Small intestine (tissue), 7 donors: ENCODE measurements around the gene CBX8. TPM values are rescaled to one million over a fixed set of nuclear protein-coding genes. Genes with fewer than 3 reads are reported as not detected.
"Not testable (repeated sequence)": the region's sequence is repeated elsewhere in the genome, so short reads cannot be mapped to it uniquely, and the experiment has no call there.

Source experiments
- DNase-seq, 2 donors: peaks; one replicate each; pipeline versions ENCODE4 v3.0.0 to v3.0.0-alpha.2; 2013
- FAIRE-seq: peaks from 2 replicates; lab custom pipeline; 2012; peaks lifted over from hg19 to GRCh38; lab: Jason Lieb, UNC
- H3K27ac ChIP-seq, 3 donors: one replicate each; pipeline ENCODE4 v1.5.1; 2013; ENCODE audit warnings: low read length in 2 of 3, mild to moderate bottlenecking in 2 of 3, control low read depth in 1 of 3, inconsistent platforms in 1 of 3, low read depth in 1 of 3, moderate library complexity in 1 of 3
- H3K27me3 ChIP-seq, 3 donors: one replicate each; pipeline ENCODE4 v1.6.1; 2013; ENCODE audit warnings: low read length in 3 of 3, inconsistent platforms in 1 of 3; ENCODE audit not compliant: control insufficient read depth in 3 of 3, insufficient read depth in 3 of 3
- H3K36me3 ChIP-seq, 3 donors: one replicate each; pipeline ENCODE4 v1.6.1; 2013; ENCODE audit warnings: low read length in 3 of 3, inconsistent platforms in 1 of 3, low read depth in 1 of 3, mild to moderate bottlenecking in 1 of 3, moderate library complexity in 1 of 3; ENCODE audit not compliant: control insufficient read depth in 3 of 3, insufficient read depth in 2 of 3
- H3K4me1 ChIP-seq, 3 donors: one replicate each; pipeline ENCODE4 v1.6.1; 2013; ENCODE audit warnings: low read length in 2 of 3, inconsistent platforms in 1 of 3, low read depth in 1 of 3, mild to moderate bottlenecking in 1 of 3, moderate library complexity in 1 of 3; ENCODE audit not compliant: control insufficient read depth in 3 of 3, insufficient read depth in 2 of 3
- H3K4me3 ChIP-seq, 3 donors: one replicate each; pipeline ENCODE4 v1.5.1; 2013; ENCODE audit warnings: low read length in 3 of 3, control low read depth in 1 of 3, inconsistent platforms in 1 of 3, low read depth in 1 of 3, mild to moderate bottlenecking in 1 of 3, moderate library complexity in 1 of 3
- H3K9me3 ChIP-seq, 2 donors: one replicate each; pipeline ENCODE4 v1.6.1; 2013; ENCODE audit warnings: low read depth in 1 of 2, low read length in 1 of 2; ENCODE audit not compliant: control insufficient read depth in 2 of 2, insufficient read depth in 1 of 2
- WGBS, 3 donors: extraction: QIAGEN DNeasy Blood & Tissue Kit; methylation state at CpG; one replicate each; pipeline ENCODE4 v1.1.7; 2013; 5-methylcytosine and 5-hydroxymethylcytosine counted together
- polyA plus RNA-seq, 4 donors: library from polyadenylated mRNA; stranded (reverse) in 3 of 4; unstranded in 1 of 4; fragments of 200-250 nt in 3 of 4; fragments of 120-200 nt in 1 of 4; gene quantifications; one replicate each; pipeline versions ENCODE4 v1.2.1 to v1.2.3, GENCODE V29; 2013
- donor health status: healthy with polysubstance abuse.
- donor health status: control.
- donor health status: control.
- donor health status: Bipolar disorder and iron deficiency.
- donor health status: healthy.

The CBX8 gene
- polyA plus RNA-seq, 4 donors, result 2.7 to 10.0 (median 5.3) TPM

DNA sequence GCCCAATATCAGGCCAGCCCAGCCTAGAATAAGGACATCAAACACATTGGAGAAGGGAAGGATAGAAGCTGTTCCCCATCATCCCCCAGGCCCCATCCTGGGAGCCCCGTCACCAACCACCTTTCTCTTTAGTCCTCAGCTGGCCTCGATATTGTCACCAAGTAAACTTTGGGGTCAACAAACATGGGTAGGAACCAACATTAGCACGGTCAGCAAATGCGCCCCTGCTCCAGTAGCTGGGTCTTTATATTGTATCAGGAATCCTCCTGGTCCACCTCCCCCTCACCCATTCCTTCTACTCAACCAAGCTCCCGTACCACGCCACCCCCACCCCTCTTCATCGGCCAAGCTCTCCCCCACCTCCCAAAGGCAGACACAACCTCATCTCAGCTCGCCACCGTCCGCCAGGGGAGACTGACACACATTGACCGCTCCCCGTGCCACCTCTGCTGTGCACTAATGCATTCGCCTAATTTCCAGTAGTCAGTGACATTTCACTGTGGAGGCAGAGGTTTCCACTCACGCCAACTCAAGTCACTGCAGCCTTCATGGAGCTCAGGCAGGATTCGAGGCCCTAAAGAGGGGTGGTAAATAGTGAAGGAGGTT is 39.6 kb downstream of the CBX8 start:
- no peak for DNase-seq
- 89 to 94% (median 94%) methylated on average over 15 of the region's 15 CpGs for WGBS, 3 donors
- Histone ChIP-seq H3K36me3 (no peaks in the 10 kb centered on the region), H3K4me1 (no peaks in the 10 kb centered on the region), H3K9me3 (no peaks in the 10 kb centered on the region), H3K4me3 (no peak overlapping the region), H3K27ac (no peak overlapping the region), H3K27me3 (peaks cover 0 to 3% (median 0%) of the 10 kb centered on the region in 3 donors)
- no peak for FAIRE-seq

DNA sequence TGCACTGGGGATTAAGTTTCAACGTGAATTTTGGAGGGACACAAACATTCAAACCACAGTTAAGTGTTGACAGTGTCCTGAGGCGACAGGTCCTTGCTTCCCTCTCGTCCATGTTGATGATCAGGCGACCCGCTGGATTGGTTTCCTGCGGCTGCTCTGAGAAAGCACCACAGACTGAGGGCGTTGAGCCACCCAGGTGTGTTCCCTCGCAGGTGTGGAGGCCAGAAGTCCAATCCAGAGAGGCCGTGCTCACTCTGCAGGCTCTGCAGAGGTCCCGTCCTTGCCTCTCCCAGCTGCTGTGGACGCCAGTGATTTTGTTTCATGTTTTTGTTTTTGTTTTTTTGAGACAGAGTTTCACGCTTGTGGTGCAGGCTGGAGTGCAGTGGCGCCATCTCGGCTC is 41.3 kb downstream of the CBX8 start:
- FAIRE-seq (no peak), DNase-seq (no peak)

DNA sequence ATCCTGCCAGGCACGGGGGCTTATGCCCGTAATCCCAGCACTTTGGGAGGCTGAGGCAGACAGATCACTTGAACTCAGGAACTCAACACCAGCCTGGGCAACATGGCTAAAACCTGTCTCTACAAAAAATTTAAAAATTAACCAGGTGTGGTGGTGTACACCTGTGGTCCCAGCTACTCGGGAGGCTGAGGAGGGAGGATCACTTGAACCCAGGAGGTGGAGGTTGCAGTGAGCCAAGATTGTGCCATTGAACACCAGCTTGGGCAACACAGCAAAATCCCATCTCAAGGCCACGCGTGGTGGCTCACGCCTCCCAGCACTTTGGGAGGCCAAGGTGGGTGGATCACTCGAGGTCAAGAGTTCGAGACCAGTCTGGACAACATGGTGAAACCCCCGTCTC is 42.0 kb downstream of the CBX8 start:
- H3K27me3 ChIP-seq, result peaks cover 0 to 12% (median 6%) of the 10 kb centered on the region in 3 donors
- H3K4me1 ChIP-seq, H3K9me3 ChIP-seq, FAIRE-seq, H3K36me3 ChIP-seq, DNase-seq, H3K4me3 ChIP-seq, H3K27ac ChIP-seq: not testable (repeated sequence)
- 76 to 89% (median 89%) methylated on average over 9 of the region's 9 CpGs for WGBS, 3 donors

More for the DNA sequence above, 41.3 kb downstream of the CBX8 start:
- Histone ChIP-seq H3K4me3 (no peak overlapping the region), H3K36me3 (no peaks in the 10 kb centered on the region), H3K4me1 (no peaks in the 10 kb centered on the region), H3K27ac (no peak overlapping the region), H3K27me3 (peaks cover 3 to 9% (median 3%) of the 10 kb centered on the region in 3 donors), H3K9me3 (no peaks in the 10 kb centered on the region)
- 32 to 84% (median 41%) methylated on average over 14 of the region's 14 CpGs for WGBS, 3 donors

DNA sequence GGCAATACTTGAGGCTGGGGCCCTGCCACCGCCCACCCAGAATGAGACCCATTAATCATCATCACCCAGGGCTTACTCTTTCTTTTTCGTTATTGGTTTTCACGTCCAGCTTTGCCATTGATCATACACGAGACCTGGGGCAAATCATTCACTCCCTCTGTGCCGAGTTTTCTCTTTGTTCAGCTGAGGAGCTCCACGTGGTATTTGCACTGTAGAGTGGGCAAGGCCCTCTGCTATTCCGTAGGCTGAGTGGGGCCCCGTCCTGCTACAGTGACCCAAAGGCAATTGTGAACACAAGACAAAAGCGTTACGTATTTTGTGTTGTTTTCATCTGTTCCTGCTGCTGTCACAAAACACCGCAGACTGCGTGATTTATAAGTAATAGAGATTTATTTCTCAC is 42.5 kb downstream of the CBX8 start:
- Histone ChIP-seq H3K36me3 (no peaks in the 10 kb centered on the region), H3K9me3 (no peaks in the 10 kb centered on the region), H3K27ac (no peak overlapping the region), H3K4me3 (no peak overlapping the region), H3K27me3 (peaks cover 0 to 17% (median 8%) of the 10 kb centered on the region in 3 donors), H3K4me1 (no peaks in the 10 kb centered on the region)
- DNase-seq (no peak), FAIRE-seq (no peak)
- WGBS, 3 donors, result 56 to 72% (median 64%) methylated on average over 12 of the region's 12 CpGs

DNA sequence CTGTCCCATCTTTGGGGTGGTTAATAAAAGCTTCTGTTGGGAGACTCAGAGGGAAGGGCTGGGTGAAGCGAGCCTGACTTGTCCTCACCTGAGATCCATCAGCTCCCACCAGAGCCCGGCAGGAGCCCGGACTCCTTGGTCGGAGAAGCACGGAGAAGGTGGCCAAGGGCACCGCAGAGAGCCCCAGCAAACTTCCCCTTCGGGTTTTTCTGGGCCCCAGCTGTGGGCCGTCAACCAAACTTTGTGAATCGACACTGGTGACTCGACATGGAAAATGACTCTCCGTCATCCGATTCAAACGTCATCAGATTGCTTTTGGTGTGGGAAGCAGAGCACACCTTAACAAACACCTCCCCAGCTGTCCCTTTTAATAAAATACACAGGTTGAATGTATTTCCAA is 44.7 kb downstream of the CBX8 start:
- Histone ChIP-seq H3K9me3 (no peaks in the 10 kb centered on the region), H3K27ac (no peak overlapping the region), H3K36me3 (no peaks in the 10 kb centered on the region), H3K4me3 (no peak overlapping the region), H3K4me1 (peaks cover 0 to 10% (median 0%) of the 10 kb centered on the region in 3 donors), H3K27me3 (peaks cover 0 to 32% (median 19%) of the 10 kb centered on the region in 3 donors)
- DNase-seq, result no peak
- 61 to 76% (median 61%) methylated on average over 13 of the region's 13 CpGs for WGBS, 3 donors
- FAIRE-seq, result no peak

DNA sequence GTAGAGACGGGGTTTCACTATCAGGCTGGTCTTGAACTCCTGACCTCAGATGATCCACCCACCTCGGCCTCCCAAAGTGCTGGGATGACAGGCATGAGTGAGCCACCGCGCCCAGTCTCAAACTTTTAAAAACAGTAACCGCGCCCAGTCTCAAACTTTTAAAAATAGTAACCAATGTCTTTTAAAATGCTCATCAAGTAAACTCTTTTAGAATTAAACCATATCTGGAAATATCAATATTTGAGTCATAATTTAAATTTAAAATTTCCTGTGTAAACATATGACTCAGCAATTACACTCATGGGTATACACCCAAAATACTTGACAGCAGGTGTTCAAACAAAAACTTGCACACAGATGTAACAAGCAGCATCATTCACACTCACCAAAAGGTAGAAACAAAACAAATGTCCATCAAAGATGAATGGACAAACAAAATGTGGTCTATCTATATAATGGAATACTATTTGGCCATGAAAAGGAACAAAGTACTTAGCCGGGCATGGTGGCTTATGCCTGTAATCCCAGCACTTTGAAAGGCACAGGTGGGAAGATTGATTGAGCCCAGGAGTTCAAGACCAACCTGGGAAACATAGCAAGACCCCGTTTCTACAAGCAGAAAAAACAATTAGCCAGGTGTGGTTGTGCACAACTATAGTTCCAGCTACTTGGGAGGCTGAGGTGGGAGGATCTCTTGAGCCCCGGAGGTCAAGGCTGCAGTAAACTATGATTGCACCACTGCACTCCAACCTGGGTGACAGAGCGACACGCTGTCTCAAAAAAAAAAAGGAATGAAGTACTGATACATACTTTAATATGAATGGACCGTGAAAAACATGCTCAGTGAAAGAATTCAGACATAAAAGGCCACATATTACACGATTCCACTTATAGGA is 46.0 kb downstream of the CBX8 start:
- no peaks in the 10 kb centered on the region for H3K9me3 ChIP-seq
- peaks cover 0 to 42% (median 25%) of the 10 kb centered on the region in 3 donors for H3K27me3 ChIP-seq
- H3K4me1 ChIP-seq, result peaks cover 0 to 21% (median 0%) of the 10 kb centered on the region in 3 donors
- FAIRE-seq, result no peak
- no peak overlapping the region for H3K27ac ChIP-seq
- no peak overlapping the region for H3K4me3 ChIP-seq
- H3K36me3 ChIP-seq, result no peaks in the 10 kb centered on the region
- 60 to 78% (median 65%) methylated on average over 13 of the region's 13 CpGs for WGBS, 3 donors
- DNase-seq, result no peak

DNA sequence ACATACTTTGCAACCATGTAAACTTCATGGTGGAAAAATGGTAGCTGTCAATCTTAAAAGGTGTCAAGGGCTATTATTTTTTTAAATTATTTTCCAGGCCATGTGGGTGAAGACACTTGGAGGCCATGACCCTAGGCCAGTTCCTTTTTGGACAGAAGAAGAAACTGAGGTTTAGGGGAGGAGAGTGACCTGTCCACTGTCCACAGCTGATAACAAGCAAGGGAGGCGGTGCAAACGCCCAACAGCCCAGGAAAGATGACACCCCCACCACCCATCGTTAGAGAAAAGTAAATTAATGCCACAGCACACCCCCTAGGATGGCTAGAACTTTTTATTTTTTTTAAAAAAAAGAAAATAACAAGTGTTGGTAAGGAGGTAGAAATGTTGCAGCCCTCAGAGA is 46.9 kb downstream of the CBX8 start:
- H3K4me3 ChIP-seq, result no peak overlapping the region
- FAIRE-seq (no peak), DNase-seq (no peak)
- peaks cover 0 to 28% (median 0%) of the 10 kb centered on the region in 3 donors for H3K4me1 ChIP-seq
- H3K27ac ChIP-seq, result no peak overlapping the region
- H3K27me3 ChIP-seq, result peaks cover 0 to 42% (median 25%) of the 10 kb centered on the region in 3 donors
- H3K36me3 ChIP-seq, result no peaks in the 10 kb centered on the region
- no peaks in the 10 kb centered on the region for H3K9me3 ChIP-seq
- 37 to 60% (median 55%) methylated on average over 3 of the region's 3 CpGs for WGBS, 3 donors

DNA sequence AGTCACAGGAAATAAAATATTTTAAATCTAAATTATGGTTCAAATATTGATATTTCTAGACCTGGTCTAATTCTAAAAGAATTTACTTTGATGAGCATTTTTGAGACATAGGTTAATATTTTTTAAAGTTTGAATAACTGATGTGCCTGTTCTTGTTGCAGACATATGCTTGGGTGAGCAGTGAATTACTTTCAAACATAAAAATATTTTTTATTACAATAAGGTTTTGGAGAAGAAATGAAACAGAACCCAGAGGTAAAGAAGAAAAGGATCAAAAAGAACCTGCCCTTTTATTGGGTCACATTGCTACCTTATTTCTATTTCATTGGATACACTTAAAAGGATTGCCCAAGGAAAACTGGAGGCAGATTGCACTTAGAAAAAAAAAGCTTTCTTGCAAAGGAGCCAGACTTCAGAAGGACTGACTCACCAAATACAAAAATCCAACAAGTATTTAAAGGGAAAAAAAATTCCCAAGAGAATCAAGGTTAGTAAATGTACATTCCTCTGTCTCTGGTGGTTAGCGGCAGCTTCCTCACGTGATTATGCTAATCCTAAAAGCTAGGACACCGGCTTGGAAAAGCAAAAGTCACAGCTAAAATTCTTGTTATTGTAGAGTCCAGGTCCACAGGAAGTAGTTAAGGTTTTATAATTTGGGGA is 47.6 kb downstream of the CBX8 start:
- no peaks in the 10 kb centered on the region for H3K36me3 ChIP-seq
- no peaks in the 10 kb centered on the region for H3K9me3 ChIP-seq
- 48 to 62% (median 53%) methylated on average over 3 of the region's 3 CpGs for WGBS, 3 donors
- H3K27ac ChIP-seq, result no peak overlapping the region
- FAIRE-seq, result no peak
- H3K4me3 ChIP-seq, result no peak overlapping the region
- peaks cover 0 to 28% (median 0%) of the 10 kb centered on the region in 3 donors for H3K4me1 ChIP-seq
- peaks cover 0 to 42% (median 25%) of the 10 kb centered on the region in 3 donors for H3K27me3 ChIP-seq
- DNase-seq, result no peak
